HPDE6-E6E7 (cell line): Measurements from ENCODE around the gene FTCDNL1.

Experiments
- DNase-seq: peaks from one replicate; pipeline ENCODE4 v3.0.0; 2011; ENCODE audit warnings: missing footprints; ENCODE audit errors: extremely low spot score

Gene FTCDNL1

GRCh38 chr2:199742884-199743283 lies 108.1 kb downstream of the FTCDNL1 start:
- no peak for DNase-seq

GRCh38 chr2:199740111-199740428 lies 110.9 kb downstream of the FTCDNL1 start:
- DNase-seq: no peak

DNA sequence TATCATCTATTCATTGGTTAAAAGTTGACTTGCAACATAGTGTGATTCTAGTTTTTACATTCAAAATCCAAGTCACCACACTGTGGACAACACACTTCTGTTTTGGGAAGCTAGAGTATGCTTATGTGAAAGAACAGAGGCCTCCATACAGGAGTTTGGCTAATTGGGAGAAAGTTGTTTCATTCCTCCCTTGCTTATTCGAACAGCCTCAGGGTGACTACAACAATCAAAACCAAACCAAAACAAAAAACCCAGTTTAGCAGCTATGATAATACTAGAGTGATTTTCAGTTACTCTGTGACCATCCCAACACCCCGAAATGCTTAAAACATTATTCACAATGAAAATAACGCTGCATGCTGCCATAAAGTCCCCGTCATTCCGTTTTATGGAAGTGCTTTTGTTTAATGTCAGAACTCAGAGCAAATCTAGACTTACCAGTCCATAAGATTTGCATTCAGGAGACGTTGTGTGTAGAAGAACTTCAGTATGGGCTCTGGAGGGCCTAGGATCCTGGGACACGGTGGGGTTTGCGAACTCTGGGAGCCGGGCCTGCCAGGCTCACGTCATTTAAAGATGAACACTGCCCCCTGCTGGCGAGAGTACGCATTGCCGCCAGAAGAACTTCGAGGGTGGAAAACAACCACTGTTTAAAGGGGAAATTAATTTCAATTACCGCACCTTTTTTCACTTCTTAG lies 111.4 kb downstream of the FTCDNL1 start:
- peak; percentile 36 for DNase-seq

DNA sequence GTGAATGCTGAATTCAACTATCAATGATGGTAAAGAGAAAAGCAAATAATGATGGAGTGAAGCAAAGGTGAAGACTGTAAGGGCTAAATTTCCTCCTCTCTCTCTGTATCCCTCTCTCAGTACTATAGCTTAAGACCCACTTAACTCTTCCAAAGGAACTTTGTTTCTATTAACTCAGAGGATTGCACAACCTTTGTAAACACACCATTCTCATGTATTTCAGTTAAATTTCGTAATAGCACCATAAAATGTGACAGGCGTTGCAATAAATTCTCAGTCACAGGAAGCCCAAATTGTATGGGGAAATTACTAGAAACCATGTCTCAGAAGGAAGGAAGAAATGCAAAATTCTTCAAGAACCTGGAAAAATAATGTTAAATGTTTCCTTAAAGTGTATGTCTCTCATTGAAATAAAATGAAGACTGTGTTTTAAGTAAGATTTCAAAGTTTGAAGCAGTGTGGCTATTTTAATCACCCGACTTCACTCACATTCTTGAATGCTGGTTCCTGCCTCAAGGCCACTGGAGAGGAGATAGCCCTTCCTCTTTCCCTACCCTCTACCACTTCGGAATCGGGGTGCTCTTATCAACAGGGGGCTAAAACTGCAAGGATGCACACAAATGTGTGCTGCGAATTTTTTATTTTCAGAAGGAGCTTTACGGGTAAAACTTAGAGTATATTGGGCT lies 112.1 kb downstream of the FTCDNL1 start:
- no peak for DNase-seq

- DNase-seq: no peak
These were observed 116.3 kb downstream of the FTCDNL1 start for GRCh38 chr2:199734651-199735050.

- no peak for DNase-seq
These were observed 117.0 kb downstream of the FTCDNL1 start for GRCh38 chr2:199734011-199734410.

- DNase-seq: no peak
These were observed 123.2 kb downstream of the FTCDNL1 start for GRCh38 chr2:199727801-199728200.

DNA sequence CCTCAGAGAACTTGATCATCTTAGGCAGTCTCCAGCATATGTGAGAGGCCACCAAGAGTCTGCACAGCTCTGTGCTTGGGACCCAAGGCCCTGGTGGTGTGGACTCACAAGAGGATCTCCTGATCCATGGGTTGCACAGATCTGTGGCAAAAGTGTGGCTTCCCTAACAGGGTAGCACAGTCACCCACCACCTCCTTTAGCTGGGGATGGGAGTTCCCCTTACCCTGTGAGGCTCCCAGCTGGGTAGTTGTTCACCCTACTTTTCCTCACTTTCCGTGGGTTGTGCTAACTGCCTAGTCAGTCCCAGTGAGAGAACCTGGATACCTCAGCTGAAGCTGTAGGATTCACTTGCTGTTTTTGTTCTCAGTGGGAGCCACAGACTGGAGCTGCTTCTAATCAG lies 123.7 kb downstream of the FTCDNL1 start:
- no peak for DNase-seq

DNA sequence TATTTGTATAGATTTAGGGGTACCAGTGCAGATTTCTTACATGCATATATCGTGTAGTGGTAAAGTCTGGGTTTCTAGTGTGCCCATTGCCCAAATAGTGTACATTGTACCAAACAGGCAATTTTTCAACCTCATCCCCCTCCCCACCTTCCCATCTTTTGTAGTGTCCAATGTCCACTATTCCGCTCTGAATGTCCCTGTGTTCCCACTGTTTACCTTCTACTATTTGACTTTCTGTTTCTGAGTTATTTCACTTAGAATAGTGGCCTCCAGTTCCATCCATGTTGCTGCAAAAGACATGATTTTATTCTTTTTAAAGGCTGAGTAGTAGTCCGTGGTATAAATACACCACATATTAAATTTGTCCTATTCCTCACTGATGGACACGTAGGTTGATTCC lies 132.9 kb downstream of the FTCDNL1 start:
- no peak for DNase-seq

DNA sequence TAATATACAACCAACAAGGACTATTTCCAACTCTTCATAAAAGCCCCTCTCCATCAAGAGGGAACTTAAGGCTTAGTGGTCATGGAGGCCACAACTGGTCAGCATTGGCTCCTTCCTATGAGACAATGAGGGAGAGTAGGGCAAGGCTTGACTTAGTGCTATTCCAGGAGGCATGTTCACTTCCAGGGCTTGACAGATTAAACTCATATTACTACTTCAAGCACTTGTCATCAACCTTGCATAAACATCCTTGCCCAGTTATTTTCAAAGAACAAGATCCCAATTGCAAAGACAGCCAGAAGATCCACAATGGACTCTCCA lies 133.4 kb downstream of the FTCDNL1 start:
- DNase-seq: no peak

DNA sequence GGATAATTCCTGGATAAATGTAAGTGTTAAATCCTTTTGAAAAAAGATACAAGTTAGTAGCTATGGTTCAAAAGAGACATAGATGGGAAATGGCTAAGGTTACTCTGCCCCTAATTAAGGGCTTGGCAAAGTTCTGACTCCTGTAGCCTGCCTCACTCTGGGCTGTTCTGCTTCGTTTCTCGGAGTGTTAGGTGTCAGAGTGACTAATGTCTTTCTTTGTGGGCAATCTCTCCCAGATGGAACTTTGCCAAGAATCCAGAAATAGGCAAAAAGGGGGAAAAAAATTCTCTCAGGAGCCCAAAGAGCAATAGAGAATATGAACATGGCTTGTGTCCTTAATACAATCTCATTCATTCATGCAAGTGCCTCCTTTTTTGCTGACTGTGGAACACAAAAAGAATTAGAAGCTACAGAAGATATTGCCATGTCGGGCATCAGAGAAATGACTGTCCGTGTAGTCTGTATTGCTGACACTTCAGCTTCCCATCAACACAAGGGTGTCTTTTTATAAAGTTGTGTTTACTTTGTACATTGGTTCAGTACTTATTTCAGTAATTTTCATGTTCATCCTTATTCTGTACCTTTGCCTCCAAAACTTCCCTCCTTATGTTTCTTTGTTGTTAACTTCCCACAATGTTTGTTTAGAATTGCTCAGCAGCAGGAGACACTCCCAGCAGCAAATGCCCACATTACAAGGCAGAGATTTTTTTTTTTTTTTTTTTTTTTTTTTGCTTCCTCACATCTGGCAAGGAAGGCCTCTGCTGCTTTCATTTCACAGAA lies 134.0 kb downstream of the FTCDNL1 start:
- DNase-seq: peak; percentile 70

GRCh38 chr2:199713746-199714145 lies 137.2 kb downstream of the FTCDNL1 start:
- no peak for DNase-seq

- DNase-seq: no peak
These were observed 140.4 kb downstream of the FTCDNL1 start for GRCh38 chr2:199710551-199710950.
